ENCODE results near the gene ARHGAP26. TPM values are rescaled to one million over a fixed set of nuclear protein-coding genes. Genes with fewer than 3 reads are reported as not detected.

ARHGAP26 gene
- total and polyA plus RNA-seq, 12 donors = 7.5 to 45.8 (median 37.2) TPM

DNA sequence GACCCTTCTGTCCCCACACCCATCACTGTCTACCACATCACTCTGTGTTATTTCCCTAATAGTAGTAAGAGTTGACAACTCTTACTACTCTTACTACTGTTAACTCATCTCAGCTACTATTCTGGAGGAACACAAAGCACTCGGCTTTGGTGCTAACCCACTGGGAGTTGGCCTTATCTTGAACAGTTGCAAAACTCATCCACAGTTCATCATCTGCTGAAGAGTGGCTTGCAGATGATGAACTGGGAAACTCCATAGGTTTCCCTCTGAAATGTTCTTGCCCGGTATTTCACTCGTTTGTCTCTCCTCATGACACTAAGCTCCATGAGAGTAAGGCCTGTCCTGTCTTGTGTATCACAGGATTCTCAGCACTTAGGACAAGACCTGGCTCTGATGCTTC, 411.9 kb downstream of the ARHGAP26 start:
- Histone ChIP-seq H3K36me3 (peaks cover 0 to 6% (median 0%) of the 10 kb centered on the region in 9 donors), H3K4me1 (peaks cover 0 to 79% (median 30%) of the 10 kb centered on the region in 9 donors), H3K27ac (no peak overlapping the region), H3K4me3 (no peak overlapping the region), H3K9me3 (no peaks in the 10 kb centered on the region), H3K27me3 (no peaks in the 10 kb centered on the region)
- 83 to 85% methylated on average over 3 of the region's 3 CpGs for WGBS, 2 donors
- TF ChIP-seq, protein P1, sequence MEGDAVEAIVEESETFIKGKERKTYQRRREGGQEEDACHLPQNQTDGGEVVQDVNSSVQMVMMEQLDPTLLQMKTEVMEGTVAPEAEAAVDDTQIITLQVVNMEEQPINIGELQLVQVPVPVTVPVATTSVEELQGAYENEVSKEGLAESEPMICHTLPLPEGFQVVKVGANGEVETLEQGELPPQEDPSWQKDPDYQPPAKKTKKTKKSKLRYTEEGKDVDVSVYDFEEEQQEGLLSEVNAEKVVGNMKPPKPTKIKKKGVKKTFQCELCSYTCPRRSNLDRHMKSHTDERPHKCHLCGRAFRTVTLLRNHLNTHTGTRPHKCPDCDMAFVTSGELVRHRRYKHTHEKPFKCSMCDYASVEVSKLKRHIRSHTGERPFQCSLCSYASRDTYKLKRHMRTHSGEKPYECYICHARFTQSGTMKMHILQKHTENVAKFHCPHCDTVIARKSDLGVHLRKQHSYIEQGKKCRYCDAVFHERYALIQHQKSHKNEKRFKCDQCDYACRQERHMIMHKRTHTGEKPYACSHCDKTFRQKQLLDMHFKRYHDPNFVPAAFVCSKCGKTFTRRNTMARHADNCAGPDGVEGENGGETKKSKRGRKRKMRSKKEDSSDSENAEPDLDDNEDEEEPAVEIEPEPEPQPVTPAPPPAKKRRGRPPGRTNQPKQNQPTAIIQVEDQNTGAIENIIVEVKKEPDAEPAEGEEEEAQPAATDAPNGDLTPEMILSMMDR (IDR thresholded peaks at IDR 0.05) = no peak
- ATAC-seq (peak in 1 of 8 donors; percentile 18), DNase-seq (no peak)
- intact Hi-C loops (cut with DNase I) = loop anchor here in 1 of 10 donors (10.0 kb wide), 1 partner anchor 213 kb away; no protein-coding TSS in a partner anchor

DNA sequence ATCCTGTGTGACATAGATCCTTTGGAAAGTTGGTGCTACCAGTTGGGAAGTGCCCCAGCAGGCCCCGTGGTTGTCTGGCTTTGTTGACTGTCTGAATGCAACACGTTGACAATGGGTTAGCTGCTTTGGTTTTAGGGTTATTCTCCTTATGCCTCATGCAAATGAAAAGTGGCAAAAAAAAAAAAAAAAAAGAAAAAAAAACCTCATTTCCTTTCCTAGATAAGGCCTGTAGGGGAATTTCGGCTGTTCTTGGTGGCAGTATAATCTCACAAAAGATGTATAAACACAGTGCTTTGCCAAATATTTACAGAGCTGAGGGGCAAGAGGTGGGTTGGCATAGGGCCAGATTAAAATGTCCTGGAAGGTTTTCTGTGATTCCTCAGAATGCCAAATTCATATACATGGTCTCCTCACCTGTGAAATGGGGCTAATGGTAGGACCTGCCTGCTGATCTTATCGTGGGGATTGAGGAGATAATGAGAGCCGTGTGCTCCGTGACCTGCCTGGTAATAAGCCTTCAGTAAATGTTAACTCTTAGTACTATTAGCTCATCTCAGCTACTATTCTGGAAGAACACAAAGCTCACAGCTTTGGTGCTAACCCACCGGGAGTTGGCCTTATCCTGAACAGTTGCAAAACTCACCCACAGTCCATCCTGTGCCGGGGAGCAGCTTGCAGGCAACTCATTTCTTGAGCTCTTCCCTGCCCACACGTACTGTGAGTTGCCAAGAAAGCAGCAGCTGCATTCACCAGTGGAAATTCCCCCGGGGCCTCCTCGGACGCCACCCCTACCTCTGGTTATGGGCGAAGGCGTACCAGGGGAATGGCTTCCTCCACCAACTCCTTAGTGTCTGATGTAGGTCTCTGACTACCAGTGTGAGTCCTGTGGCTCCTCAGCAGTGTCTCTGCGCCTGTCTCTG, 413.0 kb downstream of the ARHGAP26 start:
- Histone ChIP-seq H3K27ac (peak overlapping the region in 3 of 10 donors; percentile 3 to 24 (median 13)), H3K4me1 (peaks cover 0 to 79% (median 30%) of the 10 kb centered on the region in 9 donors), H3K27me3 (no peaks in the 10 kb centered on the region), H3K4me3 (no peak overlapping the region), H3K9me3 (no peaks in the 10 kb centered on the region), H3K36me3 (peaks cover 0 to 6% (median 0%) of the 10 kb centered on the region in 9 donors)
- TF ChIP-seq, protein P1 (IDR thresholded peaks at IDR 0.05) = no peak
- intact Hi-C loops (cut with DNase I) = loop anchor here in 1 of 10 donors (10.0 kb wide), 1 partner anchor 212 kb away; no protein-coding TSS in a partner anchor
- ATAC-seq (peak in 6 of 8 donors; percentile 39 to 84 (median 54)), DNase-seq (peak; percentile 23 to 43)
- 65% methylated on average over 15 of the region's 15 CpGs for WGBS, 2 donors

DNA sequence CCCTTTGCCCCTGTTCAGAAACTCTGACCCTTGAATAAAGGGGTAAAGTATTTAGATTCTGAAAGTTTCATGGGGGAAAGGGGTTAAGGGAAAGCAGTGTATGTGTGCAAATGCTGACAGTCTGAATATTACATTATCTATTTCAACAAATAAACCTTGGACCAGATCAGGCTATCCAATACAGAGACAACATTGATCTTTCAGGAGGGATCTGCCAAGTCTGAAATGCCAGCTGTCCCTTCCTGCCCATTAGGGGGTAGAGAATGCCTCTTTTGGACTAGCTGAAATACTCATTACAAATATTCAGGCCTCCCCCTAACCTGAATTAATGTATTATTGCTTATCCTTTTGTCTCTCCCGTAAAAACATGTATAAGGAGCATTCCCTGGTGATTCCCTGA, 413.8 kb downstream of the ARHGAP26 start:
- TF ChIP-seq, protein P1 (IDR thresholded peaks at IDR 0.05) = no peak
- DNase-seq = no peak
- Histone ChIP-seq H3K9me3 (no peaks in the 10 kb centered on the region), H3K27me3 (no peaks in the 10 kb centered on the region), H3K27ac (peak overlapping the region in 1 of 10 donors; percentile 24), H3K4me3 (no peak overlapping the region), H3K36me3 (peaks cover 0 to 5% (median 0%) of the 10 kb centered on the region in 9 donors), H3K4me1 (peaks cover 0 to 84% (median 30%) of the 10 kb centered on the region in 9 donors)
- intact Hi-C loops (cut with DNase I) = loop anchor here in 1 of 10 donors (10.0 kb wide), 1 partner anchor 211 kb away; no protein-coding TSS in a partner anchor
- ATAC-seq = no peak
- 67 to 88% methylated on average over 1 of the region's 1 CpG for WGBS, 2 donors

DNA sequence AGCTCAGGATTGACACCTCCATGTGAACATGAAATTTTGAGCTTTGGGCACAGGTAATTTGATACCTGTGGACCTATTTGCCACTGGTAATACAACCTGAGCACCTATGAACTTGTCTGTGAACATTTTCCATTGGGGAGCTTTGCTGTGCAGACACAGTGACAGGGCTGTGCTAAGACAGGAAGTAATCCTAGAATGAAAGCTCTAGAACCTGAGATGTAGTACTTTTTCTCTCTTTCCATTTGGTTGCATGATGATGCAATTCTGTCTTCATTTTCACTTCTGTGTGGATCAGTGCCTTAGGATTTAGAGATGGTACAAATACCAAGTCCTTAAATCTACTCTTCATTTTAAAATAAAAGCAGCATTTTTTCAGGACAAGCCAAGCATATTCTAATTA, 416.4 kb downstream of the ARHGAP26 start:
- Histone ChIP-seq H3K9me3 (peaks cover 0 to 16% (median 7%) of the 10 kb centered on the region in 11 donors), H3K36me3 (no peaks in the 10 kb centered on the region), H3K27ac (no peak overlapping the region), H3K4me3 (no peak overlapping the region), H3K27me3 (no peaks in the 10 kb centered on the region), H3K4me1 (peaks cover 0 to 68% (median 23%) of the 10 kb centered on the region in 9 donors)
- TF ChIP-seq, protein P1 (IDR thresholded peaks at IDR 0.05) = no peak
- intact Hi-C loops (cut with DNase I) = loop anchor here in 1 of 10 donors (10.0 kb wide), 1 partner anchor 208 kb away; no protein-coding TSS in a partner anchor
- no peak for DNase-seq
- no peak for ATAC-seq

Measured in heart right ventricle (tissue), 16 donors.